CD8-positive, alpha-beta memory T cell (primary cell): Measurements from ENCODE around the gene TEX13A. TPM values are rescaled to one million over a fixed set of nuclear protein-coding genes. Genes with fewer than 3 reads are reported as not detected.

Source experiments
- CTCF ChIA-PET: fragments of 350-600 bp; sonication (Branson Sonifier 250); formaldehyde crosslinking; loops from one replicate; lab custom pipeline; 2021; ENCODE audit warnings: antibody characterized with exemption; lab: Charles Lee
- POLR2A ChIA-PET: fragments of 350-600 bp; sonication (Branson Sonifier 250); formaldehyde crosslinking; loops from one replicate; lab custom pipeline; 2021; ENCODE audit warnings: antibody characterized with exemption; lab: Charles Lee
- DNase-seq, 5 donors: peaks; one replicate each; pipeline versions ENCODE4 v3.0.0 to v3.0.0-alpha.2; 2020 to 2022; ENCODE audit warnings: mixed read lengths in 1 of 5
- H3K27ac ChIP-seq: one replicate; pipeline ENCODE4 v1.7.0; 2013; ENCODE audit warnings: low read depth, mild to moderate bottlenecking, low read length, moderate library complexity
- H3K27me3 ChIP-seq: 2 replicates; pipeline ENCODE4 v1.7.0; 2013; ENCODE audit warnings: low read length, mild to moderate bottlenecking; ENCODE audit not compliant: insufficient read depth, poor library complexity, severe bottlenecking
- H3K36me3 ChIP-seq: 2 replicates; pipeline ENCODE4 v1.7.0; 2013; ENCODE audit warnings: mild to moderate bottlenecking, low read length, moderate library complexity; ENCODE audit not compliant: insufficient read depth
- H3K4me1 ChIP-seq: 2 replicates; pipeline ENCODE4 v1.7.0; 2013; ENCODE audit warnings: mild to moderate bottlenecking, low read length, moderate library complexity; ENCODE audit not compliant: insufficient read depth
- H3K4me3 ChIP-seq: 2 replicates; pipeline ENCODE4 v1.7.0; 2013; ENCODE audit warnings: mild to moderate bottlenecking, low read length
- H3K9me3 ChIP-seq: 2 replicates; pipeline ENCODE4 v1.7.0; 2013; ENCODE audit warnings: mild to moderate bottlenecking, low read length
- H3K27ac Mint-ChIP-seq, 8 donors: one replicate each; pipeline ENCODE4 v1.8.0; 2020 to 2021; ENCODE audit warnings: mixed read lengths in 8 of 8, mild to moderate bottlenecking in 6 of 8, inconsistent platforms in 3 of 8, moderate library complexity in 3 of 8
- H3K27me3 Mint-ChIP-seq, 2 donors: one replicate each; pipeline ENCODE4 v1.8.0; 2020 to 2021; ENCODE audit warnings: mixed read lengths in 2 of 2, mild to moderate bottlenecking in 1 of 2, moderate library complexity in 1 of 2
- H3K36me3 Mint-ChIP-seq, 3 donors: one replicate each; pipeline ENCODE4 v1.8.0; 2020 to 2021; ENCODE audit warnings: mixed read lengths in 3 of 3, inconsistent platforms in 1 of 3, mild to moderate bottlenecking in 1 of 3
- H3K4me1 Mint-ChIP-seq, 3 donors: one replicate each; pipeline ENCODE4 v1.8.0; 2020 to 2021; ENCODE audit warnings: mixed read lengths in 3 of 3, inconsistent platforms in 1 of 3, mild to moderate bottlenecking in 1 of 3
- H3K4me3 Mint-ChIP-seq, 7 donors: one replicate each; pipeline ENCODE4 v1.8.0; 2020 to 2021; ENCODE audit warnings: mixed read lengths in 7 of 7, mild to moderate bottlenecking in 6 of 7, moderate library complexity in 4 of 7, inconsistent platforms in 2 of 7
- H3K9me3 Mint-ChIP-seq, 5 donors: one replicate each; pipeline ENCODE4 v1.8.0; 2020 to 2022; ENCODE audit warnings: mixed read lengths in 5 of 5, mild to moderate bottlenecking in 3 of 5, moderate library complexity in 2 of 5, inconsistent platforms in 1 of 5
- polyA plus RNA-seq: library from polyadenylated mRNA; unstranded; fragments of 300-500 nt; fragmentation: Illumina TruSeq; gene quantifications from one replicate; pipeline ENCODE4 v1.2.3, GENCODE V29; 2021
- total RNA-seq, 2 experiments: library from RNA; stranded (reverse); gene quantifications; one replicate each; pipeline ENCODE4 v1.2.3, GENCODE V29; 2021

TEX13A gene
- total and polyA plus RNA-seq, 3 experiments from 2014 or later = not detected

DNA sequence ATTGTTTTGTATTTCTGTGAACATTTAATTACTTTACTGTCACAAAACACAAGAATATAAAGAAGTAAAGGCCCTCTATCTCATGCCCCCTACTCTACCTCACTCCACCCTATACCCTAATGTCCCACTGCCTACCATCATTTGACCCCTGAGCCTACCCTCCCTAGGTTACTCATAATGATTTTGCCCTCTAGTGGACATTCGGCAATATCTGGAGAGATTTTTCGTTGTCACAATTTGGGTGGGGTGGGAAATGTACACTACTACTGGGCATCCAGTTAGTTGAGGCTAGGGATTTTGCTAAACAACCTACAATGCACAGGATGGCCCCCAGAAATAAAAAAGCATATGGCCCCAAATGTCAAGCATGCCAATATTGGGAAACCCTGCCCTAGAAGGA lies 10.2 kb downstream of the TEX13A start:
- ChIA-PET POLR2A (no interaction called here), CTCF (no interaction called here)
- H3K4me1 Mint-ChIP-seq = no peaks in the 10 kb centered on the region
- H3K4me3 Mint-ChIP-seq = no peak overlapping the region
- peaks cover 0 to 3% of the 10 kb centered on the region in 2 donors for H3K27me3 Mint-ChIP-seq
- no peak for DNase-seq
- H3K4me1 ChIP-seq = no peaks in the 10 kb centered on the region
- no peaks in the 10 kb centered on the region for H3K36me3 ChIP-seq
- H3K4me3 ChIP-seq = no peak overlapping the region
- no peaks in the 10 kb centered on the region for H3K9me3 ChIP-seq
- H3K27ac Mint-ChIP-seq = no peak overlapping the region
- no peaks in the 10 kb centered on the region for H3K36me3 Mint-ChIP-seq
- H3K27me3 ChIP-seq = no peaks in the 10 kb centered on the region
- peaks cover 0 to 3% (median 0%) of the 10 kb centered on the region in 5 donors for H3K9me3 Mint-ChIP-seq
- H3K27ac ChIP-seq = no peak overlapping the region

DNA sequence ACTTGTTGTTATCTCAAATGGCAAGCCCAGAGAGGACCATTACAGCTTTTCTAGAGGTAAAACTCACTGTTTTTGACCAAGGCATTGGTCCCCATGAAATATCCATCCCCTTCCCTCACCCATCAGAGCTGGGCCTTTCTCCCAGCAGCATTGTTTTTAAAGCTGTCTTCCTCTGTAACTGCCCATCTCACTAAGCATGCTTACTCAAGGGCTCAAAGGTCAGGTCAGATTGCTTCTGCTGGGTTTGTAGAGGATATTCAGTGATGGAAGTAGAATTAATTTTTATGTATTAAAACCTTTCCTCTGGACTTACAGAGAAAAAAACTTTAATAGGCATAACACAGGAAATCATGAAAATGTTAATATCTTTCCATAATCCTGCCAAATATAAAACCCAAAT lies 11.1 kb downstream of the TEX13A start:
- H3K27ac Mint-ChIP-seq = no peak overlapping the region
- H3K27ac ChIP-seq = no peak overlapping the region
- no peaks in the 10 kb centered on the region for H3K4me1 ChIP-seq
- H3K27me3 ChIP-seq = no peaks in the 10 kb centered on the region
- CTCF ChIA-PET = no interaction called here
- H3K4me3 Mint-ChIP-seq = no peak overlapping the region
- H3K4me1 Mint-ChIP-seq = no peaks in the 10 kb centered on the region
- POLR2A ChIA-PET = no interaction called here
- H3K36me3 ChIP-seq = no peaks in the 10 kb centered on the region
- no peak for DNase-seq
- H3K4me3 ChIP-seq = no peak overlapping the region
- peaks cover 0 to 5% of the 10 kb centered on the region in 2 donors for H3K27me3 Mint-ChIP-seq
- H3K9me3 Mint-ChIP-seq = peaks cover 0 to 2% (median 0%) of the 10 kb centered on the region in 5 donors
- no peaks in the 10 kb centered on the region for H3K9me3 ChIP-seq
- H3K36me3 Mint-ChIP-seq = no peaks in the 10 kb centered on the region

DNA sequence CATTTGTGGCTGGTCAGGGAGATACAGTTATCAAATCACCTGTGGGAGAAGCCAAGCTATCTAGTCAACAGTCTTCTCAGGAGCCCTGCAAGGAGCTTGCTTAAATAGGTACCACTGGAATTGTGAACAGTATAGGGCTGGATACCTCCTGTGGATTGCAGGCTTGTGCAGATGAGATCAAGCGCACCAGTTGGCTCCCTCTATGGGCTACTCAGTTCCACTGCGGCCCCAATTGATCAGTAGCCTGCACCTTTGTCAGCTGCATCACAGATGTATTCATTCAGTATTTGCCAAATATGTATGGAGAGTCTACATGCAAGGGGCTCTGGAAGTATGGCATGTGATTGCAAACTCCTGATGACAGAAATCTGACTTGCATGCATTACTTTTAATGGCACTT lies 28.6 kb downstream of the TEX13A start:
- CTCF ChIA-PET = no interaction called here
- no peaks in the 10 kb centered on the region for H3K36me3 Mint-ChIP-seq
- no peaks in the 10 kb centered on the region for H3K36me3 ChIP-seq

DNA sequence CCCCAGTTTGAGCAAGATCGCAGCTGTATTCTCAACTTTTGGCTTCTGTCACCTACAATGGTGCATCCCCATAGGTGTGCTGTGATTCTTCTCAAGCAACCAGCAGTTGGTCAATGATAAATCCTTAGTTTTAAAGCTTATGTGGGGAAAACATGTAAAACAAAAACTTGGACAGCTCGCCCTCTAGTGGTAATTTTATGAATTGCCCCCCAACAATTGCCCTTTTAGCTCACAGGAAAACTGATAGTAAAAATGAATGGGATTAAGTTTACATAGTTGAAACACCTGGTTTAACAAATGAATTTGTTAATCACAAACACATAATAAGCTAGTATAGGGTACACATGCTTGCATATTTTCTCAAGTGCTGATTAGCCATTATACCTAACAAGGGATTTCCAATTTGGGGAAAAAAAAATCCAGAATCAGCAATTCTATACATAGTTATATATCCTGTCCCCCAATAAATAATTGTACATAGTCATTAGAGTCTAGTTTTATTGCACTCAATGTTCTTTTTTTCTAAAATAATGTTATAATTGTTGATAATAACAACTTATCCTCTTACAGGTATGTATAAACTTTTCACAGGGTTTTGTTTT lies 30.1 kb downstream of the TEX13A start:
- Mint-ChIP-seq H3K9me3 (no peaks in the 10 kb centered on the region), H3K4me3 (no peak overlapping the region), H3K4me1 (no peaks in the 10 kb centered on the region), H3K27ac (no peak overlapping the region), H3K27me3 (peaks cover 0 to 2% of the 10 kb centered on the region in 2 donors), H3K36me3 (no peaks in the 10 kb centered on the region)
- H3K27ac ChIP-seq = no peak overlapping the region
- H3K4me1 ChIP-seq = no peaks in the 10 kb centered on the region
- POLR2A ChIA-PET = no interaction called here
- H3K27me3 ChIP-seq = no peaks in the 10 kb centered on the region
- DNase-seq = peak in 1 of 5 donors; percentile 12
- H3K36me3 ChIP-seq = no peaks in the 10 kb centered on the region
- CTCF ChIA-PET = no interaction called here
- H3K9me3 ChIP-seq = no peaks in the 10 kb centered on the region
- no peak overlapping the region for H3K4me3 ChIP-seq

More for the DNA sequence above, 28.6 kb downstream of the TEX13A start:
- Histone ChIP-seq H3K27ac (no peak overlapping the region), H3K27me3 (no peaks in the 10 kb centered on the region), H3K4me3 (no peak overlapping the region), H3K9me3 (no peaks in the 10 kb centered on the region), H3K4me1 (no peaks in the 10 kb centered on the region)
- POLR2A ChIA-PET = no interaction called here
- Mint-ChIP-seq H3K4me1 (no peaks in the 10 kb centered on the region), H3K27ac (no peak overlapping the region), H3K4me3 (no peak overlapping the region), H3K9me3 (no peaks in the 10 kb centered on the region), H3K27me3 (peaks cover 0 to under 1% of the 10 kb centered on the region in 2 donors)
- no peak for DNase-seq

DNA sequence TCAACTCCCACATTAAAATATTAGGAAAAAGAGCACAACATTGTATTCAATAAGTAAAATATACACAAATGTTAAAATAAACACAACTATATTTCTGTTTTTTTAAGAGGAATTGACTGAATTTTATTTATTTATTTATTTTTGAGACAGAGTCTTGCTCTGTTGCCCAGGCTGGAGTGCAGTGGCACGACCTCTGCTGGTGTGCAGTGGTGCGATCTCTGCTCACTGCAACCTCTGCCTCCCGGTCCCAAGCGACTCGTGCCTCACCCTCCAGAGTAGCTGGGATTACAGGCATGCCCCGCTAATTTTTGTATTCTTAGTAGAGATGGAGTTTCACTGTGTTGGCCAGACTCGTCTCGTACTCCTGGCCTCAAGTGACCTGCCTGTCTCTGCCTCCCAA lies 31.4 kb downstream of the TEX13A start:
- no peak for DNase-seq
- peaks cover 0 to 2% of the 10 kb centered on the region in 2 donors for H3K27me3 Mint-ChIP-seq
- H3K9me3 Mint-ChIP-seq = no peaks in the 10 kb centered on the region
- ChIA-PET CTCF (no interaction called here), POLR2A (no interaction called here)
- Histone ChIP-seq H3K36me3 (no peaks in the 10 kb centered on the region), H3K27me3 (no peaks in the 10 kb centered on the region), H3K4me3 (no peak overlapping the region), H3K9me3 (no peaks in the 10 kb centered on the region), H3K27ac (no peak overlapping the region), H3K4me1 (no peaks in the 10 kb centered on the region)
- no peak overlapping the region for H3K4me3 Mint-ChIP-seq
- H3K27ac Mint-ChIP-seq = no peak overlapping the region
- H3K36me3 Mint-ChIP-seq = no peaks in the 10 kb centered on the region
- H3K4me1 Mint-ChIP-seq = no peaks in the 10 kb centered on the region

DNA sequence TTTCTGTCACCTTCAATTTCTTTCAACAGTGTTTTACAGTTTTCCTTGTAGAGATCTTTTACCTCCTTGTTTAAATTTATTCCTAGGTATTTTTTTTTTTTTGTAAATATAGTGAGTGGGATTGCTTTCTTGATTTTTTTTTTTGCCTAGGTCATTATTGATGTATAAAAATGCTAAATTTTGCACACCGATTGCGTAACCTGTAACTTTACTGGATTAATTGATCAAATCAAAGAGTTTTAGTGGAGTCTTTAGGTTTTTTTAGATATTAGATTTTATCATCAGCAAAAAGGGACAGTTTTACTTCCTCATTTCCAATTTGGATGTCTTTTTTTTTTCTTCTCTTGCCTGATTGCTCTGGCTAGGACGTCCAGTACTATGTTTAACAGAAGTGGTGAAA lies 40.9 kb downstream of the TEX13A start:
- H3K27ac Mint-ChIP-seq = no peak overlapping the region

DNA sequence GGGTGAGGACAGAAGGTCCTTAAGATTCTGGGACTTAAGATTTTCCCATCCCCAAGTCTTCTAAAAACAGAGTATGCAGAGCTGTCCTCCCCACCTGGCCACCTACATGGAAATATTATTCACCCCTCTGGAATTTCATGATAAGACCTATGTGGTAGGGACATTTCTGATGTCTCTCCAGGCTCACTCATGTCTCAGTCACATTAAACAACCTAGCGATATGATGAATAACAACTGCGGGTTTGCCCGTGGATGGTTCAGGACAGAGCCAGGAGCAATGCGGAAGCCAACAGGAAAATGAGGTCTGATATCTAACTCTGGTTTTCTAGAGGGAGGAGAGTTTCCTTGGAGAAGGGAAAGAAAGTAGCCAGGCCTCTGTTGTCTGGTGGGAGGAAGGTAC lies 47.4 kb downstream of the TEX13A start:
- CTCF ChIA-PET = no interaction called here

More for the DNA sequence above, 40.9 kb downstream of the TEX13A start:
- H3K36me3 ChIP-seq = no peaks in the 10 kb centered on the region
- DNase-seq = no peak
- no peaks in the 10 kb centered on the region for H3K4me1 ChIP-seq
- no peaks in the 10 kb centered on the region for H3K4me1 Mint-ChIP-seq
- H3K9me3 ChIP-seq = no peaks in the 10 kb centered on the region
- CTCF ChIA-PET = no interaction called here
- H3K27me3 ChIP-seq = no peaks in the 10 kb centered on the region
- H3K9me3 Mint-ChIP-seq = peaks cover 0 to 2% (median 2%) of the 10 kb centered on the region in 5 donors
- H3K4me3 ChIP-seq = no peak overlapping the region
- H3K4me3 Mint-ChIP-seq = no peak overlapping the region
- POLR2A ChIA-PET = no interaction called here
- H3K27ac ChIP-seq = no peak overlapping the region
- no peaks in the 10 kb centered on the region for H3K27me3 Mint-ChIP-seq
- H3K36me3 Mint-ChIP-seq = no peaks in the 10 kb centered on the region

More for the DNA sequence above, 47.4 kb downstream of the TEX13A start:
- H3K4me3 Mint-ChIP-seq = no peak overlapping the region
- H3K27ac ChIP-seq = no peak overlapping the region
- no peaks in the 10 kb centered on the region for H3K27me3 ChIP-seq
- H3K36me3 Mint-ChIP-seq = no peaks in the 10 kb centered on the region
- DNase-seq = no peak
- H3K4me3 ChIP-seq = no peak overlapping the region
- no peaks in the 10 kb centered on the region for H3K9me3 ChIP-seq
- no peaks in the 10 kb centered on the region for H3K36me3 ChIP-seq
- peaks cover 0 to 4% of the 10 kb centered on the region in 2 donors for H3K27me3 Mint-ChIP-seq
- no peaks in the 10 kb centered on the region for H3K4me1 ChIP-seq
- H3K27ac Mint-ChIP-seq = no peak overlapping the region
- POLR2A ChIA-PET = no interaction called here
- no peaks in the 10 kb centered on the region for H3K4me1 Mint-ChIP-seq
- peaks cover 0 to 2% (median 0%) of the 10 kb centered on the region in 5 donors for H3K9me3 Mint-ChIP-seq
